Adipocyte (in vitro differentiated cells): ENCODE results near the gene CD58.

ENCODE experiments used
- DNase-seq: peaks from one replicate; pipeline ENCODE4 v3.0.0-alpha.2; 2015; ENCODE audit warnings: low read depth
- H3K27me3 ChIP-seq: replicated peaks from 2 replicates; pipeline ENCODE4 v1.7.0; 2013; ENCODE audit warnings: mild to moderate bottlenecking, low read length, moderate library complexity; ENCODE audit not compliant: control insufficient read depth, insufficient read depth
- H3K36me3 ChIP-seq: 2 replicates; pipeline ENCODE4 v1.7.0; 2013; ENCODE audit warnings: low read length, mild to moderate bottlenecking, moderate library complexity; ENCODE audit not compliant: control insufficient read depth, insufficient read depth, severe bottlenecking
- H3K4me1 ChIP-seq: 2 replicates; pipeline ENCODE4 v1.7.0; 2013; ENCODE audit warnings: mild to moderate bottlenecking, low read length, moderate library complexity; ENCODE audit not compliant: control insufficient read depth, insufficient read depth
- H3K4me3 ChIP-seq: 2 replicates; pipeline ENCODE4 v1.7.0; 2013; ENCODE audit warnings: mild to moderate bottlenecking, low read length, moderate library complexity
- H3K9ac ChIP-seq: 2 replicates; pipeline ENCODE4 v1.7.0; 2013; ENCODE audit warnings: mild to moderate bottlenecking, low read length, moderate library complexity
- H3K9me3 ChIP-seq: 2 replicates; pipeline ENCODE4 v1.7.0; 2013; ENCODE audit warnings: mild to moderate bottlenecking, low read length, moderate library complexity; ENCODE audit not compliant: control insufficient read depth

Gene CD58

DNA sequence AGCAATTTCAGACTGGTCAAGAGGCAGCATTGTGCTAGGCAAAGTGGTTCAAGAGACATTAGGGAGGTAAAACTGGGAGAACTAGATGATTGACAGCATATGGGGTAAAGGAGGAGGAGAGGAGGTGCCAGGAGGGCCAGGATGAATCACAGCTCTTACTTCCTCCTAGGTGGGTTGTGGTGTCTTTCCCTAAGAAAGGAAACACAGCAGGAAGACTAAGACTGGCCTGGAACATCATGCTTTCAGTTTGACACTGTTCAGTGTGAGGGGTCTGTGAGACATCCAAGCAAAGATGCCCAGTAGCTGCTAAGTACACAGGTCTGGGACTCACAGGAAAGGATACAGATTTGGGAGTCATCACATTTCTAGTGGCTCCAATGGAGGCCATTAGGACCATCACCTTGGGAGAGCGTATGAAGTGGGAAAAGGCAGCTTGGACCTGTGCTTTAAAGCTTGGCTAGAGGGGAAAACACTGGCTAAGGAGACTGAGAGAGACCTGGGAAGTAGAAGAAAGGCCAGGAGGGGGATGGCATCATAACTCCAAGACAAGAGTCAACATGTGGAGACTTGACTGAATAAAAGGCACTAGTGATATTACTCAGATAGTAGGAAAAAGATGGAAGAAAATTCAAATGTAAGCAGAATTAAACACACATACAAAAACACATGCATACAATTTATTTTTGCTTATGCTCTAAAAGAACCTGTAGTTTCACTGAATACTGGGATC is 17.3 kb downstream of the CD58 start:
- H3K36me3 ChIP-seq, result no peaks in the 10 kb centered on the region
- H3K9ac ChIP-seq, result no peak overlapping the region
- no peak for DNase-seq
- no peak overlapping the region for H3K4me3 ChIP-seq
- no peaks in the 10 kb centered on the region for H3K27me3 ChIP-seq
- peaks cover 23% of the 10 kb centered on the region for H3K4me1 ChIP-seq
- H3K9me3 ChIP-seq, result no peaks in the 10 kb centered on the region

DNA sequence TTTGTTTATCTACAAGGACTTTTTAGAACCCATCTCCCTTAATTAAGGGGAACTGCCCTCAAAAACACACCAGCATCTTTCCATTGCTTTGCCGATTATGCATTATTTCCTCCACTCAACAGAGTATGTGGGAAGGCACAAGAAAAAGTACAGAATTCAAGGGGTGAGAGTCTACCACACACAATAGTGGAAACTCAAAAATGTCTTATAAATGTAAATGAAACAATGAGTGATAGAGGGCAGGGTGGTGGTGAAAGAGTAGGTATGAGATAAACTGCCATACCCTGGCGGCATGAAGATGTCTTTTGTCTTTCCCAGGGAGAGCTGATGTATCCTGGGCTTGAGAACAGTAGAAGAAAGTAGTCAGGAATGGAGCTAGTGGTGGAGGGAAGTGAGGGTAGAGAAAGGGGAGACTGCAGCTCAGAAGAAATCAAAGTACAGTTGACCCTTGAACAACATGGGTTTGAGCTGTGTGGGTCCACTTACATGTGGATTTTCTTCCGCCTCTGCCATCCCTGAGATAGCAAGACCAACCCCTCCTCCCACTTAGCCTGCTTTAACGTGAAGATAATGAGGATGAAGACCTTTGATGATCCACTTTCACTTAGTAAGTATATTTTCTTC is 24.4 kb downstream of the CD58 start:
- no peaks in the 10 kb centered on the region for H3K27me3 ChIP-seq
- no peak overlapping the region for H3K4me3 ChIP-seq
- H3K36me3 ChIP-seq, result peaks cover 12% of the 10 kb centered on the region
- H3K9me3 ChIP-seq, result no peaks in the 10 kb centered on the region
- no peaks in the 10 kb centered on the region for H3K4me1 ChIP-seq
- no peak overlapping the region for H3K9ac ChIP-seq
- DNase-seq, result no peak

DNA sequence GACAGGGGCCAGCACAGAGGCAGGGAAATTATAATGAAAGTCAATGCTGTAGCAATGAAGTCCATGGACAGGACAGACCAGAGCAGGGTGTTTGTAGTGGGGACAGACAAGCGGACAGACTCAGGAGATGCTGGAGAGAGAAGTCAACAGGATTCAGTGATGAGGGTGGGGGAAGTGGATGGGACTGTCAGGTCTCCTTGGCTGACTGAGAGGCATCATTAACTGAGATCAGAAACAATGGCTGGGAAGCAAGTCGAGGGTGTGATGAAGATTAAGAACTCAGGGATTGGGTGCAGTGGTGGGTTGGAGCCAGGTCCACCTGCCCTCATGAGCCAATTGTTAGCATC is 25.5 kb downstream of the CD58 start:
- no peaks in the 10 kb centered on the region for H3K4me1 ChIP-seq
- H3K36me3 ChIP-seq, result peaks cover 12% of the 10 kb centered on the region
- no peaks in the 10 kb centered on the region for H3K27me3 ChIP-seq
- no peak overlapping the region for H3K9ac ChIP-seq
- no peak for DNase-seq
- H3K9me3 ChIP-seq, result no peaks in the 10 kb centered on the region
- no peak overlapping the region for H3K4me3 ChIP-seq

DNA sequence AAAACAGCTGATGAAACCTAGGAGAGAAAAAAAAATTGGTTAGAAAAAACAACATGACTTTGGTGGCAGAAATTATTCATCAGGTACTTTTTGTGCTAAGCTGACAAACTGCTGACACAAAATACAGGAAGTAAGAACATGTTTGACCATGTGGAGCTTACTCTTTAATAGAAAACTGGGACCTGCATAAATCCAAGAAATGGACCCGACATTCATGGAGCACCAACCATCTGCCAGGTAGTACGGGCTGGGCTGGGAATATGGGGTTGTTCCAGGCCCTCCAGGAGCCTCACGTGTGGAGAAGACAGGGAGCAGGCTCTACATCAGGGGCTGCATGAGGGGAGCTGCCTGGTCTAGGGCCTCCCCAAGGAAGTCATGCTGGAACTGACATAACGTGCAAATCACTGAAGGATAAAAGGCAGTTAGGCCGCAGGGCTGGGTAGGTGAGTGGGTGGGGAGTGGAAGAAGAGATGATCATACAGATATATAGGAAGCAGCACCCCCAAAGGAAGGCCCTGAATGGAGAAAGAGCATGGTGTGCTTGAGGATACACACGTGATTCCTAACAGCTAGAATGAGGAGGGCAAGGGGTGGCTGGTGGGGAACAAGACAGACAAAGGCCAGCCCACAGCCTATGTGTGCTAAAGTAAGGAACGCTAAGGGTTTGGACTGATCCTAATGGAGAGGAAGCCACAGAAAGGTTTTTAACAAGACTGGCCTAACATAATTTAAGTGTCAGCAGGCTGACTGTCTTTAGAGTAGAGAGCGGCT is 26.1 kb downstream of the CD58 start:
- DNase-seq, result no peak
- no peaks in the 10 kb centered on the region for H3K4me1 ChIP-seq
- no peak overlapping the region for H3K4me3 ChIP-seq
- H3K36me3 ChIP-seq, result peaks cover 12% of the 10 kb centered on the region
- no peaks in the 10 kb centered on the region for H3K27me3 ChIP-seq
- no peaks in the 10 kb centered on the region for H3K9me3 ChIP-seq
- no peak overlapping the region for H3K9ac ChIP-seq

DNA sequence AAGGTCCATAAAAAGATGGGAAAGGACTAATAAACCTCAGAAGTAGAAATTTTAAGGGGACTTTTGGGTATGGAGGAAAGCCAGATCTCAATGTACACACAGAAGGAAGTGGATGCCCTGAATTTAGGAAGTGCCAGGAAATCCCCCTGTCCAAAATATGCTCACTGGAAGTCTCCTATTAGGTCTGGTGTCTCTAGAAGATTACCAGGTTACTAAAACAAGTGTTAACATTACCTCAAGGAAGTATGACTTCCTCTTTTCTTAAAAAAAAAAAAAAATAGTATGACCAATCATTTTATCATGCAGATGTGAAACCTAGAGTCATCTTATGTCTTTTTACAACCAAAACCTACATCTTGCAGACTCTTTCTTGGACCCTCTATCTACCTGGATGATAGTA is 30.7 kb downstream of the CD58 start:
- Histone ChIP-seq H3K27me3 (no peaks in the 10 kb centered on the region), H3K36me3 (peaks cover 21% of the 10 kb centered on the region), H3K9ac (no peak overlapping the region), H3K4me1 (no peaks in the 10 kb centered on the region), H3K9me3 (no peaks in the 10 kb centered on the region), H3K4me3 (no peak overlapping the region)
- no peak for DNase-seq

DNA sequence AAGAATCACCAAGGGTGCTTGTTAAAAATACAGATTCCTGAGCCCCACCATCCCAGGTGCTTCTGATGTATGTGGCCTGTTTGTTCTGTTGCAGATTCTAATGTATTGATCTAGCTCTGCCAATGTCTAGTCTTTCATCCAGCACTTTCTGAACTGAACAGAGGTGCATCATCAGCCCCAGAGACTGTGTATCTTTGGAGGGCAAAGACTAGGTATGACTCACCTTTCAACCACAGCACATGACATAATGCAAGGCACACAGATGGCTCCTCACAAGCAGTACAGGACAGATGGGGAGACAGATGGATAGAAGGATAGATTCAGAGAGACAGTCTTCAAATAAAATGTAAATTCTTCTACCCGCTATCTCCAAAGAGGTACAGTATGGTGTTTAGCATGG is 32.3 kb downstream of the CD58 start:
- Histone ChIP-seq H3K27me3 (no peaks in the 10 kb centered on the region), H3K4me1 (no peaks in the 10 kb centered on the region), H3K9me3 (no peaks in the 10 kb centered on the region), H3K36me3 (peaks cover 24% of the 10 kb centered on the region), H3K9ac (no peak overlapping the region), H3K4me3 (no peak overlapping the region)
- DNase-seq, result no peak

DNA sequence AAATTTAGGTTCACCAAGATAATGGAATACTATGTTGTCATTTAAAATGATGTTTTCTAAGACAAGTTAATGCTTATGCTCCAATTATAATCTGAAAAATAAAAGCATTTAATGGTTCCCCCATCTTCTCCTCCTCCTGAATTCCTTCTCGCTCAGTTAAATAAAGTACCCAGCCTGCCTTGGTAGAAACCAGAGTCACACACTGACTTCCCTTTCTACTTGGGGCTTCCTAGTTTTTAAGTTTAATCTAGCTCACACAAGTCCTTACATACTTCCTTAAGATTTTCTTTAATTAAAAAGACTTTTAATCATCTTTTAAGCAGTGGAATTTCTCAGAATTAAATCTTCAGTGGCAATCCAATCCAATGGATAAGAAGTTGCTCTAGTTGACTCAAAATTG is 32.9 kb downstream of the CD58 start:
- peaks cover 20% of the 10 kb centered on the region for H3K36me3 ChIP-seq

DNA sequence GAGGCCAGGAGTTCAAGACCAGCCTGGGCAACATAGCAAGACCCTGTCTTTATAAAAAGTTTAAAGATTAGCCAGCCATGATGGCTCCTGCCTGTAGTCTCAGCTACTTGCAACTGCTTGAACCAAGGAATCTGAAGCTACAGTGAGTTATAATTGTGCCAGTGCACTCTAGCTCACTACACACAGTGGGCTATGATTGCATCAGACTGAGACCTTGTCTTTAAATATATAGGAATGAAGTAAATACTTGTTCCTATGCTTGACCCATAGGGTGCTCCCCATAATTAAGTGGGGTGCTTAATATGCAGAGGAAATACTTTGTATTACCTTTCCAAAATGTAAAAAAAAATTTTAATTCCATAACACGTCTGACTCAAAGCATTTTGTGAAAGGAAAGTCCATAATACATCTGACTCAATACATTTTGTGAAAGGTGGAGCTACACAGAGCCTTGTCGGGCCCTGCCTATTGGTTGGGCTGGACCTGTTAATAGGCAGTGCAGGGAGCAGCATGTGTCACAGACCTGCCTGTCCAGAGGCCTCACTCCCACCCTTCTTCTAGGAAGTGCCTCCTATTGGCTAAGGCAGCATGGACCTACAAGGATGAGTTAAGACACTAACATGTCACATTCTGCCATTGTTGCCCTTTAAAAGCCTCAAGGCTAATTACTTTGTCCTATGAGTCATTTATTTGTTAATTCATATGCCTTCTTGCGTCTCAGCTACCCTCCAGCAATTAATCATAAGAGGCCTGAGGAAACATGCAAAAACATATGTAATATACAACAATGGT is 33.6 kb downstream of the CD58 start:
- Histone ChIP-seq H3K4me1 (no peaks in the 10 kb centered on the region), H3K4me3 (no peak overlapping the region), H3K9me3 (no peaks in the 10 kb centered on the region), H3K9ac (no peak overlapping the region), H3K27me3 (no peaks in the 10 kb centered on the region), H3K36me3 (peaks cover 13% of the 10 kb centered on the region)
- DNase-seq, result no peak

More for the DNA sequence above, 32.9 kb downstream of the CD58 start:
- DNase-seq, result no peak
- H3K9me3 ChIP-seq, result no peaks in the 10 kb centered on the region
- no peaks in the 10 kb centered on the region for H3K4me1 ChIP-seq
- H3K27me3 ChIP-seq, result no peaks in the 10 kb centered on the region
- H3K9ac ChIP-seq, result no peak overlapping the region
- H3K4me3 ChIP-seq, result no peak overlapping the region

DNA sequence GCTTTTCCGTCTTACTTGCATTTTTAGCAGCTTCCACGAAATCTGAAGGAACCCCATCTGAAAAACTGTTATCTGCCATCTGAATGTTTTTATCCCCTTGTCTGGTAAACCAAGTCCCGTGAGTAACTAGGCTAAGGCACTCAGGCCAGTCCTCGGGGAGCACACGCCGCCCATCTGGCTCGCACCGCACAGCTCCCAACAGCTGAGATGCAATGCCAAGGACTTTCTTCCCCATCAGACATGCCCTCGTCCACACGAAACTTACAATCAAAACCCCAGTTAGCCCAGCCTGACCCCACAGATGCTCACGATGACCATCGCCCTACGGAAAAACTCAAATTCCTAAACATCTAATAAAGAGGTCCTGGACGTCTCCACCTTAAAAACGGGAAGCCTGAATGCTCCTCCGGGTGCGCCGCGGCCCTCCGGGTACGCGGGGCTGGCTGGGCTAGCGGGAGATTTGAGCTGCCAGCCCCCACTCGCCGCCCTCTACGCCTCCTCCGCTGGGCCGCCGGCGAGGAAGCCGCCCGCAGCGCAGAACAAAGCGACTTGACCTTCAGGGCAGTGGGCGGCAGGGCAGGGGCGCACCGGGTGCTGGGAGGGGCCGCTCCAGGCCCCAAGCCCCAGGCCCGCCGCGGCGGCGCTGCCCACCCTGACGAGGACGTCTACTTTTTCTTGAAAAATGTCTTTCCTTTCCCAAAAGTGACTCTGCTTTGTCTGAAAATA is 36.6 kb downstream of the CD58 start:
- no peak overlapping the region for H3K9ac ChIP-seq
- peaks cover 13% of the 10 kb centered on the region for H3K36me3 ChIP-seq
- no peaks in the 10 kb centered on the region for H3K9me3 ChIP-seq
- no peaks in the 10 kb centered on the region for H3K27me3 ChIP-seq
- no peak overlapping the region for H3K4me3 ChIP-seq
- no peak for DNase-seq
- peaks cover 3% of the 10 kb centered on the region for H3K4me1 ChIP-seq

DNA sequence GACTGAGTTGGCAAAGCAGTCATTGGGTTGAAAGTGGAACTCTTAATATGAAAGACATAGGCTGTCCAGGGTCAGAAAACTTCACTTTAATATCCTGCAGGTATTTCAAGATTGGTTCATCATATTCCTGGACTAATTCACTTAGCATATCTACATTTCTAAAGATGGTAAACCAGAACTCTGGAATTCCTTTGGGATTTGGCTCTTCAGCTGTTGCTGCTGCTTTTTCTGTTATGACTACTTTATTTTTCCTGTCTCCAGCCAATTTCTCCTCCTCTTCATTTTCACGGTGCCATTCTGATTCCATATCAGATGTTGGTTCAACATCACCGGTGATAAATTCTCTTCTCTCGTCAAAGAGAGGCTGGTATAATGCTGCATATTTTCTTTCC is 37.4 kb downstream of the CD58 start:
- Histone ChIP-seq H3K36me3 (peaks cover 7% of the 10 kb centered on the region), H3K4me1 (peaks cover 4% of the 10 kb centered on the region), H3K9ac (no peak overlapping the region), H3K9me3 (no peaks in the 10 kb centered on the region), H3K4me3 (no peak overlapping the region), H3K27me3 (no peaks in the 10 kb centered on the region)
- DNase-seq, result no peak
